Posterior vena cava (tissue), 2 donors: ENCODE measurements around the gene RASGEF1B. TPM values are rescaled to one million over a fixed set of nuclear protein-coding genes. Genes with fewer than 3 reads are reported as not detected.
"Not testable (repeated sequence)": the region's sequence is repeated elsewhere in the genome, so short reads cannot be mapped to it uniquely, and the experiment has no call there.

Experiments
- DNase-seq: peaks from one replicate; pipeline ENCODE4 v3.0.0-alpha.2; 2020; ENCODE audit warnings: low spot score
- intact Hi-C, 2 donors: fragments of 100-400 bp; cut with DNase I; formaldehyde crosslinking; loops; one replicate each; pipeline versions ENCODE4 v1.14.1 to v1.14.2; 2022 to 2023
- total RNA-seq, 2 donors: library from RNA; stranded (reverse); fragmentation: NEBNext Ultra II Directional; extraction: Animal tissue kit (Norgen Biotek cat#: 25700); gene quantifications; one replicate each; pipeline ENCODE4 v1.2.1, GENCODE V29; 2021
- donor health status: DM: yes; HTN: yes; CAD: no.
- donor health status: DM: yes; HTN: yes; CAD: no.

The RASGEF1B gene
- total RNA-seq, 2 donors from 2014 or later, result 7.5 to 12.9 TPM

DNA sequence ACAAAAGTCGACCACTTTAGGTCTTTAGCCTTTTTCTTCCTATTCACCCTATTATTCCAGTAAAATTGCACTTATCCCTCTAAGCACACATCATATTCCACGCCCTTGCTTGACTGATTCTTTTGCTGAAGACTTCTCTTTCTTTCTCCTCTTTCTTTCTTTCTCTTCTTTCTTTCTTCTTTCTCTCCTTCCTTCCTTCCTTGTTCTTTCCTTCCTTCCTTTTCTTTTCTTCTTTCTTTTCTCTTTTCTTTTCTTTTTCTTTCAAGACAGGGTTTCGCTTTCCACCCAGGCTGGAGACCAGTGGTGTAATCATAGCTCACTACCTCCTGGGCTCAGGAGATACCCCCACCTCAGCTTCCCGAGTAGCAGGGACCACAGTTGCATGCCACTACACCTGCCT, 61.9 kb downstream of the RASGEF1B start:
- DNase-seq, result no peak
- intact Hi-C loops, result loop anchor here in 1 of 2 donors (10.0 kb wide), 1 partner anchor 855 kb away; no protein-coding TSS in a partner anchor

DNA sequence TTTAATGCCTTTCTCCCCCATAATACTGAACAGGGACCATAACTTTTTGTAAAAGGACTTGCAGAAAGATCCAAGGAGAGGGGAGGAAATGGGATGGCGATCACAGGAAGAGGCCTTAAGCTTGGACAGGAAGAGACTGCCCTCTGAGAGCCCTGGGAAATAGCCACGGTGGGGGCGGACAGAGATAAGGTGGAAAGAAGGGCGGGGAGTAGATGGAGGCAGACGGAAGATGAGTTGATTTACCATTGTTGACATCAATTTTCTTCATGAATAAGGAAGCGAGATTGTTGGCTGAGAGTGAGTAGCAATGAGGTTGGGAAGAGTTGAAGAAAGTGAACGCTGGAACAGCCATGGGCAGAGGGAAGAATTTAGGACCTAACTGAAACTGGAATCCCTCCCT, 63.4 kb downstream of the RASGEF1B start:
- no peak for DNase-seq
- intact Hi-C loops, result loop anchor here in 1 of 2 donors (10.0 kb wide), 1 partner anchor 856 kb away; no protein-coding TSS in a partner anchor

DNA sequence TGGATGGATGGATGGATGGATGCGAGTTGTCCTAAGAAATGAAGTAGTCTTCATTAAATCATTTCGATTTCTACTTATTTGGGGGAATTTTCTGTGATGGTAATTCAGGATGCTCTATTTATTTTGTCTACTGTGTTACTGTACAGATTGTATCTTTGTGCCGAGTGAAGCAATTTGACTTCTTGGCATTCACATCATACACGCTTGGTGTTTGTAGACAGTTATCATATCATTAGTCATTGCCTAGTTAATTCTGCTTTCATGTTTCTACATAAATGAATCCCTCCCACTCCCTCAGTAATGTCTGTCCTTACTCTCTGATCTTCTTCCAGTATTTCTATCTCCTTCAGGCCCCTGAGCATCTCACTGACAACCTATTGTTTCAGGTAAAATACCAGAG, 64.0 kb downstream of the RASGEF1B start:
- intact Hi-C loops, result loop anchor here in 1 of 2 donors (10.0 kb wide), 1 partner anchor 857 kb away; no protein-coding TSS in a partner anchor
- no peak for DNase-seq

DNA sequence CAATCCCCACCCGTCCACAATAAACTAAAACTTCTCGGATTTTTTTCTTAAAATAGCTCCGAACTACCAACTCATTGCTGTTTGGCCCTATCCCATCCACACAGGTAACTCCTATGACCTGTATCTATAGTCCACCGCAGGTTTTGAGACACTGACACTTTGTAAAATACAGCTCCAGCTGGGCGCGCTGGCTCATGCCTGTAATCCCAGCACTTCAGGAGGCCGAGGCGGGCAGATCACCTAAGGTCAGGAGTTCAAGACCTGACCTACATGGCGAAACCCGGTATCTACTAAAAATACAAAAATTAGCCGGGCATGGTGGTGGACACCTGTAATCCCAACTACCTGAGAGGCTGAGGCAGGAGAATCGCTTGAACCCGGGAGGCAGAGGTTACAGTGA, 65.2 kb downstream of the RASGEF1B start:
- DNase-seq, result not testable (repeated sequence)
- intact Hi-C loops, result loop anchor here in 1 of 2 donors (10.0 kb wide), 1 partner anchor 858 kb away; no protein-coding TSS in a partner anchor

DNA sequence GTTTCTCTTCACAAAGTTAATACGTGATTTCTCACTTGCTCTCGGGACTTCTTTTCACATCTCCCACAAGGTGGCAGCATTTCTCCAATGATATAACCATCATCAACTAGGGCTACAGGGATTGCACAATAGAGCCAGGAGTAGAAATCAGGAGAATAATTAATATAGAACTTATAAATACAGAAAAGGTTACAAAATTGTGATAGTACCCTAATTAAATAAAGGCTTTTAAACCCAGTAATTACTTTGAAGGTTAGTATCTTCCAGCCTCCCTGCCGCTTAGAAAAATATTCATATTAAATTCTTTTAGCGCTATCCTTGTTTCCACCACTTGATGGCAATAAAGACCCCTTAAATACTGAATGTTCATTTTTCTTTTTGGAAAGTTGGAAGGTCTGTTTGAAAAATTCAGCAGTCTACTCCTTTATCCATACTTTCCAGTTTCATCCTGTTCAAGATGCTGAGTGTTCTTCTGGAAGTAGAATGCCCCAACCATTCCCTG, 65.8 kb downstream of the RASGEF1B start:
- intact Hi-C loops, result loop anchor here in 1 of 2 donors (10.0 kb wide), 1 partner anchor 859 kb away; no protein-coding TSS in a partner anchor
- no peak for DNase-seq

DNA sequence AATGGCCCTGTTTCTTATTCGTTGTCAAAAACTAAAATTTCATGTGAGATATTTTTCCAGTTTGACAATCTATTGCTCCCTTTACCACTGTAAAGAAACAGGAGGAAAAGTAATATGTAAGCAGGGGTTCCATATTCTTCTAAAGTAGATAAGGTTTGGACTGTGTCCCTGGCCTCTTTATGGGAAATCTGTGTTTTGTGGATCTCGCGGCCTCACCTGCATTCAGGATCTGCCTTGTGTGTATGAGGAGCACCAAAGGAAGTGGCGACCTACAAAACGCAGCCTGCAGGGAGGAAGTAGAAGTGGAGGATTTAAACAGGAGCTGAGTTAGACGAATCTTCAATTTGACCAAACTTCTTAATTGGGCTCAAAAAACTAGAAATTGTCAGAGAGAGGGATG, 67.0 kb downstream of the RASGEF1B start:
- no peak for DNase-seq
- intact Hi-C loops, result loop anchor here in 1 of 2 donors (10.0 kb wide), 1 partner anchor 860 kb away; no protein-coding TSS in a partner anchor

DNA sequence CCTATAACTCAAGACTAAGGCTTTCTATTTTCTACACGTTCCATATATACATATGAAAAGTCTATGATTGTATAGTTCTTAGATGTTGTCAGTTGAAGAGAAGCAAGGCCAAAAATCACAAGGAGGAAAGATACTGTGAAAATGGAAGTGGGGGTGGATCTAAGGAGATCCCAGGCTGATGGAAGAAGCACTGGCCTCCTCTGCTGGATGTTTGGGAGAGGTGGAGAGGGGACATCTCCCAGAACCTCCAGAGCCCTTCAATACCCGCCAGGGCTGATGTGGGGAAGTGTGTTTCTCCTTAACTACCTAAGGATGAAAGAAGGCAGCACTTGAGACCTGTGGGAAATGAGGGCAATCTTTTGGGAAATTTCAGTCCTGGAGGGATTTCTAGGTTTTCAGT, 67.4 kb downstream of the RASGEF1B start:
- no peak for DNase-seq

DNA sequence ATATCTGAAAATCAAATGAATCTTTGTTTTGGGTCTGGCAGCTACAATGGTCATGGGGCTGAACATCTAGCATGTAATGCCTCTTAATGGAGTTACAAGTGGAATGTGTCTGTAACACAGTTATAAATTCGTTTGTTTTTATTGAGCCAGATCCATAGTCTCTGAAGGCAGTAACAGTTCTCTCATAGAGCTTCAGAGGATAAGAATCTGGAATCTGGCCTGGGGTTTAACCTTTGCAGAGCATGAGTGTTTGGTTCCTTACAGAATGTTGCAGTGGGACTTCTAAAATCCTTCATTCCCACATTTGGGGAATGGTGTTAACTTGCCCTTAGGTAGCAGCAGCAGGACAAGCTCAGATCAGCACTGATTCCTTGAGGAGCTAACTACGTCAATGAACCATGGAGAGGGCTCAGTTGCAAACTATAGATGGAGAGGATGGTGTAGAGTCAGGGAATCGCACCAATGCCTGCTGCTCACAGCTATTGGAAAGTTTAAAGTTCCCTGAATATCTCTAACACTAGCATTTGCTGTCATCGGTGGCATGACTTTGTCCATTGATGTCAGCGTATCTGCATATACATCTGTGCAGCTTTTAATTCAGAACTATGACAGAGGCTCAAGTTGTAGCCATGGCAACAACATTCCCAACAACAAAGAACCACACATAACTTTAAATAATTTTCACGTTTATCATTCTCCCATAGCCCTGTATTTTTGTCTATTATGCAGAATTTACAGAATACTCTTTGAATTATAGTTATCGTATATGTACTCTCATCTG, 72.2 kb downstream of the RASGEF1B start:
- intact Hi-C loops, result loop anchor here in 1 of 2 donors (10.0 kb wide), 1 partner anchor 865 kb away; no protein-coding TSS in a partner anchor
- no peak for DNase-seq

More for the DNA sequence above, 67.4 kb downstream of the RASGEF1B start:
- intact Hi-C loops, result loop anchor here in 1 of 2 donors (10.0 kb wide), 1 partner anchor 861 kb away; no protein-coding TSS in a partner anchor

DNA sequence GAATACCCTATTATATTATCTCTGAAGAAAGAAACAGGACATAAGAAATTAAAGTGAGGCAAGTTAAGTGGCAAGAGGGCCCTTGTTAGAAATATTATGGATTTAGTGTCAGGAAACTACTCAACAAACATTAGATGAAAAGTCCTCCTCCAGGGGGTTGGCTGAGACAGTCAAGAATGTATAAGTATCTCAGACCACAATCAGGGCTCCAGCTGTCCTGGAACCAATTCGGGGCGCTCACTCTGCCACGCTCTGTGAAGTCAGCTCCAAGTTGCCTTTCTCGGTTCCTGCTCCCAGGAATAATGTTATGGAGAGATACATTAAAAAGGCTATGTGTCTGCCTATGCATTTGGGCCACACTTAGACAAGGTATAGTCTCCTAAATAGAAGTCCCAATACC, 73.3 kb downstream of the RASGEF1B start:
- intact Hi-C loops, result no loop called here
- no peak for DNase-seq

DNA sequence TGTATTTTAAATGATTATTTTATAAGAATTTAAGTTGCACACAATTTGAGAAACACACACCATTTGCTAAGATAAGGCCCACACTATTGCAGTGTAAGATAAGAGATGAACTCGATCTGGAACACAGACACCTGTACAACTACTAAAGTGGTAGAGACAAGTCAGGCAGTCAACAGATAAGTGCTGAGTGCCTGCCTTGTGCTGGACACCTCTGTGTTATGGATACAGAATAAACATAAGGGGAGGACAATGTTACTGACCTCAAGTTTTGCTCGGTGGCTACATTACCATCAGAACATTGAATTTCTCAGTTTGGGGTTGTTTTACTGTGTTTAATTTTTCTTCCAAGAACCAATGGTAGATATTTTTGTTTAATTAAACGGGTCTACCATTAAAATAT, 74.1 kb downstream of the RASGEF1B start:
- DNase-seq, result no peak
- intact Hi-C loops, result no loop called here

DNA sequence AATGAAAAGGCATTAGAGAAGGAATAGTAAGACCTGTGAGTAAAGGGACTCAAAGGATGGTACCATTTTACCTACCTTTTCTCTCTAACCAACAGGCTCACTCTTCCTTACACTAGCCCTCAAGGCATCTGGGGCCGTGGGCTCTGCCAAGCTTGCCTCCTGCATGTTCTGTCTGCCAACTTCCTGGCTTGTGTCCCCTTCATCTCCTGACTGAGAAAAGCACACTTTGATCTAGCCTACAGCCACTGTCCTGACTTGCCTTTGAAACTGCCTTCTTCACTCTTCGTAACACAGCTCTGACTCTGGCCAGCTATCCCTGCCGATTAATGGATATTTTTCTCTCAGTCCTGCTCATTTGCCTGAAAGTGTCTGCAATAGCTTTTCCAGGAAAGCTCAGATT, 76.5 kb downstream of the RASGEF1B start:
- intact Hi-C loops, result no loop called here
- no peak for DNase-seq

DNA sequence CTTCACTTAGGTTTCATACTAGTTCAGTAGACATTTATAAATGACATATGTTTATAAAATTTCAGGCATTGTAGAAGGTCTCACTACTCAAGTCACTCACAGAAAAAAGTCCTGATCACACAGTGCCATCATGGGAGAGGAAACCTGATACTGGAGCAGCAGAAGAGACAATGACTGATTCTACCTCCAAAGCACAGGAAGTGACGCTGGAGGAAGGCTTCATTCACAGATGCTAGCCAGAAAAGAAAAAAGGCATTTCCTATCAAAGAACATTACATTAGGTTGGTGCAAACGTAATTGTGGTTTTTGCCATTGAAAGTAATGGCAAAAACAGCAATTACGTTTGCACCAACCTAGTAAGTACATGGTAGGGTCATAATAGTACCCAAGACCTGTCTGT, 79.5 kb downstream of the RASGEF1B start:
- no peak for DNase-seq
- intact Hi-C loops, result no loop called here

DNA sequence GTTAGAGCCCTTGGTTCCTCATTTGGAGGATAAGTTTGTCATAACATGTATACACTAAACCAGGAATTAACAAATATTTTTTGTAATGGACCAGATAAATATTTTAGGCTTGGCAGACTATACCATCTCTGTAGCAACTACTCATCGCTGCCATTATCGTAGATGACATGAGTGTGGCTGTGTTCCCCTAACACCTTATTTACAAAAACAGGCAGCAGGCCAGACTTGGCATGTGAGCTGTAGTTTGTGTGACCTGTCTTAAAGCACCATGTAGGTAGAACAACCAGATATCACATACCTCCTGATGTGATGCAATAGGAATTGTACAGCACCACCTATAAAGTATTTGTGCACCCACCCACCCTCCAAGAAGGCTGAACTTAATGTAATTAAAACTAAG, 82.0 kb downstream of the RASGEF1B start:
- no peak for DNase-seq
- intact Hi-C loops, result no loop called here

DNA sequence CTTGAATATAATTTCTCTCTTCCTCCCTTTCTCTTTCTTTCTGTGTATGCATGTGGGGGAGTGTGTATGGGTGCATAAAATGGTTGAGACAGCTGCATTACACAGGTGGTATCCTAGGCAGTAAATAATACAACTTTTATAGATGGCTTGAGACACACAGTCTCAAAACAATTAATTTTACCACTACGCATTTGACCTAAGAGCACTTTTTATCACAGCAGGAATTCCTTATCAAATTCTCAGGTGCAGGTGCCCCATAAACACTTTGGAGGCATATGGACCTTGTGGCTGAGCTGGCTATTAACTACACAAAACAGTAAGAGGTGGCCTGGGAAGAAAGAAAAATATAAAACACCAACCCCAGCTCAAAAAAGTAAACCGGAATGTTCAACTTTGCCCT, 91.3 kb downstream of the RASGEF1B start:
- intact Hi-C loops, result no loop called here
- no peak for DNase-seq

DNA sequence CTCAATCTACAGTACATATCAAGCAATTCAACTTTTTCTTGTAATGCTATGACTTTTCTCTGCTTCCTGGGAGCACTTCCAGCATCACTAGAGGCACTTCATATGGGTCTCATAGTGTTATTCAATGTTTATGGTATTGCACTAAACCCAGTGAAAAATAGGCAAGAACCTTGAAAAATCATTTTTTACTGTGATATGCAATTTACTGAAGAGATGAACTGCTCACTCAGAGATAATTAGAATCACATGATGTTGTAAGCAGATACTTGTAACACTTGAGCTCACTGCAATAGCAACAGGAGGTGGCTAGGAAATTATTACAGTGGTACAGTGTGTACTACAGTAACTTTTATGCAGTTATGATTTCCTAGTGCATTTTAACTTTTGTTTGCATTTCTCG, 93.3 kb downstream of the RASGEF1B start:
- no peak for DNase-seq
- intact Hi-C loops, result no loop called here

DNA sequence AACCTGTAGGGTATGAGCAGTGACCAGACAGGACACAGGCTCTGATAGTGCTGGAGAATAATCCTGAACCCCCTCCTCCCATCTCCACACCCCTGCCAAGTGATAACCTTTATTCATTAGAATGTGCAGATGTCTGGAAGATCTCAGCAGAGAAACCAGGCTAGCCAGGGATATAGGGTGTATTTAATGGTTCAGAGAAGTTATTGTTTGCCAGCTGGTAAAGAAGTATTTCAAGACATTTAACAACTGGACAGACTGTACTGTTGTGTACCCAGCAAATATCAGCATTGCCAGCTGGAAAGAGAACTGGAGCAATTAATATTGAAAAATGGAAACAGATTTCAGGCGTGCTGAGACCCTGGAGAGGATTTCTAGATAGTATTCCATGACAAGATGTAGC, 94.5 kb downstream of the RASGEF1B start:
- intact Hi-C loops, result no loop called here
- no peak for DNase-seq

DNA sequence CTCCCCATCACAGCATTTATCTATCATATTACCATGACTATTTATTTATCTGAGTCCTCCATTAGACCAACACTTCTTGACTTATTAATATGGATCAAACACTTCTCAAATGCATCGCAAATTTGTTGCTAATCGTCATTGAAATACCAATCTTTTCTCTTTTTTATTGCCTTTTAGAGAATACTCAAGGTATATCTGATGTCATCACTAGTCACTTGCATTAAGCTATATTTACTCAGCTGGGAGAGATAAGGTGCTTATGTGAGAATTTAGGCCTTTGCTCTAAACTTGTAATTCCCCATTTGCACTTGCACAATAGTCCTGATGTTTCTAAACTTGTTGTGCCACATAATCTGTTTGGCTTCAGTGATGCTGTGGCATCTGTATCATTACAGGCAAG, 95.0 kb downstream of the RASGEF1B start:
- intact Hi-C loops, result no loop called here
- DNase-seq, result no peak
